Measurements from ENCODE around the gene OIP5.

GRCh38 chr15:41337047-41337446 lies 4.7 kb upstream of the OIP5 start:
- TF ChIP-seq POLR2A (IDR thresholded peaks at IDR 0.05) (no peak), CTCF (IDR thresholded peaks at IDR 0.05) (no peak)
